GM13976 (cell line): Measurements from ENCODE around the gene DARS2.

ENCODE experiments used
- DNase-seq: peaks from one replicate; pipeline ENCODE4 v3.0.0; 2012; ENCODE audit warnings: low spot score
- CTCF ChIP-seq: IDR thresholded peaks from 2 replicates; pipeline ENCODE4 v1.5.1; 2012; ENCODE audit warnings: borderline replicate concordance, mild to moderate bottlenecking; ENCODE audit not compliant: insufficient read depth; ENCODE audit errors: extremely low read depth, missing control alignments, control extremely low read depth
- in situ Hi-C: fragments of 300-500 bp; cut with MboI; formaldehyde crosslinking; loops from one replicate; pipeline ENCODE4 v1.12.0; 2022; ENCODE audit warnings: low sequenced_read_pairs, mixed read lengths, inconsistent platforms; ENCODE audit not compliant: unreplicated experiment

Gene DARS2

GRCh38 chr1:173866413-173867115 is 42.1 kb downstream of the DARS2 start:
- no peak for DNase-seq
- no peak for TF ChIP-seq CTCF
- in situ Hi-C loops, result no loop called here

- no peak for TF ChIP-seq CTCF
- in situ Hi-C loops, result no loop called here
- DNase-seq, result no peak
Measured at GRCh38 chr1:173867141-173867752, 42.8 kb downstream of the DARS2 start.

GRCh38 chr1:173867753-173868265 is 43.3 kb downstream of the DARS2 start, which contains the start of gene GAS5:
Gene GAS5 (minus strand): TSS chr1:173867989.
- in situ Hi-C loops, result no loop called here

DNA sequence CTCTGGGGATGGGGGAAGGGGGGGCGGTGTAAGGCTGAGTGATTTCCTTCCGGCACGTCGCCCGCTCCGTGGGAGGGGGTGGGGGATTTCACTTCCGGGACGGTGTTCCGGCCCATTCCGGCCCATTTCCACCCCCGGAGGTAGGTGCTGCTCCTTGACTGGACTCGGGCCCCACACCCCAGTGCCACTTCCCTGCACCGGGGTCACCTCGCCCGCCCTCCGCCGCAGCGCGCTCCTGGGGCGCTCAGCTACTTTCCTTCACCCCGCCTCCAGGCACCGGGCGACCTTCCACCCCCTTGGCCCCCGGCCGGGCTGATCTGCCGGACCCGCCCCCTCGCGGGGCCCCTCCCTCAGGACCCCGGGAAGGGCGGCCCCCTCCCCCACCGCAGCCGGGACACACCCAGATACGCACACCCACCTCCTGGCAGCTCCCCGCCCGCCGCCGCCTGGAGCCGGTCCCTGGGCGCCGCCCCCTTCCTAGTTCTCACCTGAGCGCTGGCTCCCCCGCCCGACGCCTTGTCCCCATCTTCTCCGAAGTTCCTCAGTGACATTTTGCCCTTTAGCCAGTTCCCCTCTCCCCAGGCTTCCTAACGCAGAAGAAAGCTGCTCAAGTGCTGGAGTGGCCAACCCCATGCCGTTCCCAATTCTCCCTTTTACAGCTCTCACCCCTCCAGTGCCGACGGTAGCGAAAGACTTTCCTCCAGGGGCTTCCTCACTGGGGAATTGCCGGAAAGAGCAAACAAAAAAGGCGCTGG is 44.0 kb downstream of the DARS2 start, which contains the start of gene ZBTB37:
ZBTB37 (plus strand) TSS at position 115 of the 755 bp plus-strand sequence. CDS start 1,846 bp downstream, outside the sequence.
- DNase-seq, result peak; percentile 90
- in situ Hi-C loops, result no loop called here

More at GRCh38 chr1:173867753-173868265, 43.3 kb downstream of the DARS2 start, which contains the start of gene GAS5:
- peak; percentile 94 for DNase-seq
- TF ChIP-seq CTCF, result no peak

DNA sequence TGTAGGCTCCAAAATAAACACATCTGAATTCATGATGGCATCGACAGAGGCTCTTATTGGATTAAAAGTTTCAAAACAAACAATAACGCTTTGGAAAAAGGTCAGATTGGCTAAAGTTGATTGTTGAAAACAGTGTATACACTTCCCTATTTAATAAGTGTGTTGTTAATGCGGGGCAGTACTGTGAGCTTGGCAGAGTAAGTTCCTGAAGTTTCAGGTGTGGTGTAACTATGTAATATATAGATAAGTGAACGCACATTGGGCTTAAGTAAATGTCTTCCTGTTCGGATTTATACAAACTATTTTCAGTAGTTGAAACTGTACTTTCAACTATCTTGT is 44.5 kb downstream of the DARS2 start:
- no peak for DNase-seq
- in situ Hi-C loops, result no loop called here
- TF ChIP-seq CTCF, result no peak

More for the DNA sequence above, 44.0 kb downstream of the DARS2 start, which contains the start of gene ZBTB37:
- peak; percentile 7 for TF ChIP-seq CTCF
